Measurements from ENCODE around the gene ANKRD44. TPM values are rescaled to one million over a fixed set of nuclear protein-coding genes. Genes with fewer than 3 reads are reported as not detected.

ANKRD44 gene
- total RNA-seq, 1 experiment from 2014 or later = 7.1 TPM

DNA sequence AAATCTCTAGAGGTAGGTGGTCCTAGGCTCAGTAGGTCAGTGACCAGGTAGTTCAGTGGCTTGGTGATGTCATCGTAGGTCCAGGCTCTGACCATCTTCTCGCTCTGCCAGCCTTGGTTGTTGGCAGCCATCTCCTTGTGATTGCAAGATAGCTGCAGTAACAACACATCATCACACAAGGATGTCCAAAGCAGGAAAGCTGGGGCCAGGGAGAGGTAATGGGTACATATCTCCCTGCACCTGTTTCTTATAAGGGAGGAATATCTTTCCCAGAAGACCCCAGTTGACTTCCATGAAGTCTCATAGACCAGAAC is 60.5 kb downstream of the ANKRD44 start:
- H3K4me3 Mint-ChIP-seq (ENCODE audit: low read depth, unreplicated experiment) = no peak overlapping the region
- H3K4me1 Mint-ChIP-seq (ENCODE audit: low read depth, unreplicated experiment) = no peaks in the 10 kb centered on the region
- H3K27ac Mint-ChIP-seq (ENCODE audit: unreplicated experiment) = no peak overlapping the region
- H3K9me3 Mint-ChIP-seq (ENCODE audit: low read depth, unreplicated experiment) = no peaks in the 10 kb centered on the region
- BruUV-seq (replicated peaks) = no TSS peak
- intact Hi-C loops (cut with micrococcal nuclease; ENCODE audit: unreplicated experiment) = no loop called here
- DNase-seq = no peak
- no peaks in the 10 kb centered on the region for H3K27me3 Mint-ChIP-seq (ENCODE audit: unreplicated experiment)
- no peaks in the 10 kb centered on the region for H3K36me3 Mint-ChIP-seq (ENCODE audit: insufficient read depth, unreplicated experiment)
- CTCF ChIA-PET = no interaction called here
- TF ChIP-seq, protein P1, sequence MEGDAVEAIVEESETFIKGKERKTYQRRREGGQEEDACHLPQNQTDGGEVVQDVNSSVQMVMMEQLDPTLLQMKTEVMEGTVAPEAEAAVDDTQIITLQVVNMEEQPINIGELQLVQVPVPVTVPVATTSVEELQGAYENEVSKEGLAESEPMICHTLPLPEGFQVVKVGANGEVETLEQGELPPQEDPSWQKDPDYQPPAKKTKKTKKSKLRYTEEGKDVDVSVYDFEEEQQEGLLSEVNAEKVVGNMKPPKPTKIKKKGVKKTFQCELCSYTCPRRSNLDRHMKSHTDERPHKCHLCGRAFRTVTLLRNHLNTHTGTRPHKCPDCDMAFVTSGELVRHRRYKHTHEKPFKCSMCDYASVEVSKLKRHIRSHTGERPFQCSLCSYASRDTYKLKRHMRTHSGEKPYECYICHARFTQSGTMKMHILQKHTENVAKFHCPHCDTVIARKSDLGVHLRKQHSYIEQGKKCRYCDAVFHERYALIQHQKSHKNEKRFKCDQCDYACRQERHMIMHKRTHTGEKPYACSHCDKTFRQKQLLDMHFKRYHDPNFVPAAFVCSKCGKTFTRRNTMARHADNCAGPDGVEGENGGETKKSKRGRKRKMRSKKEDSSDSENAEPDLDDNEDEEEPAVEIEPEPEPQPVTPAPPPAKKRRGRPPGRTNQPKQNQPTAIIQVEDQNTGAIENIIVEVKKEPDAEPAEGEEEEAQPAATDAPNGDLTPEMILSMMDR (IDR thresholded peaks at IDR 0.05; ENCODE audit: unreplicated experiment) = no peak

DNA sequence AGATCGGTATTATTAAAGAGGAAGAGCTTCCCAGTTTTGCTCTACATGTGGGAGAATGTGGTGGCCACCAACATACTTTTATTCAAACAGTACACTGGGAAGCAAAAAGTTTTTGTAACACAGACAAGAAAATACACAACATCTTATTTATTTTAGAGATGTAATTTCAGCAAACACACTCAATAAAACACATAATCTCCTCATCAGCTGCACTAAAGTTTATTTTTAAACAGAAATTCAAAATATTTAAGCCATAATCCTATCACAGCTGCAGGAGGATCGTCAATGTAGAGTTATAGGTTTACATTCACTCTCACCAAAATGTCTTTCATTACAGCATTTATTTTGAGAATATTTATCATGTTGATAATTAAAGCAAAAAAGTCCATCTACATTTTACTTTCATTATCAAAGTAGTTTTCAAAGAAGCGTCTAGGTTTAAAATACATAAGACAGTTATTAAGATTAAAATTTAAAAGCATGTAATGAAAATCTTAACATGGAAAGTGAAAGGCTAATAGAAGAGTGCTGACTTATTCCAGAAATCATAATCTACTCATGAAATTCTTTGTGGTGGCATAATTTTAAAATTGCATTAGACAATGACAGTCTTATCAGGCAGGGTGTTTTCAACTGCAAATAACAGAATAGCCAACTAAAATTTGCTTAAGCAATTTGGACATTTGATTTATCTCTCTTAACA is 61.0 kb downstream of the ANKRD44 start:
- no peaks in the 10 kb centered on the region for H3K4me1 Mint-ChIP-seq (ENCODE audit: low read depth, unreplicated experiment)
- TF ChIP-seq, protein P1 (IDR thresholded peaks at IDR 0.05; ENCODE audit: unreplicated experiment) = no peak
- H3K36me3 Mint-ChIP-seq (ENCODE audit: insufficient read depth, unreplicated experiment) = no peaks in the 10 kb centered on the region
- DNase-seq = no peak
- intact Hi-C loops (cut with micrococcal nuclease; ENCODE audit: unreplicated experiment) = no loop called here
- CTCF ChIA-PET = interaction anchor here (0.5 kb wide), 1 partner anchor 31 kb away, joined by 8 read pairs; no protein-coding TSS in a partner anchor
- H3K4me3 Mint-ChIP-seq (ENCODE audit: low read depth, unreplicated experiment) = no peak overlapping the region
- BruUV-seq (replicated peaks) = no TSS peak
- H3K27ac Mint-ChIP-seq (ENCODE audit: unreplicated experiment) = no peak overlapping the region
- H3K9me3 Mint-ChIP-seq (ENCODE audit: low read depth, unreplicated experiment) = no peaks in the 10 kb centered on the region
- H3K27me3 Mint-ChIP-seq (ENCODE audit: unreplicated experiment) = no peaks in the 10 kb centered on the region

DNA sequence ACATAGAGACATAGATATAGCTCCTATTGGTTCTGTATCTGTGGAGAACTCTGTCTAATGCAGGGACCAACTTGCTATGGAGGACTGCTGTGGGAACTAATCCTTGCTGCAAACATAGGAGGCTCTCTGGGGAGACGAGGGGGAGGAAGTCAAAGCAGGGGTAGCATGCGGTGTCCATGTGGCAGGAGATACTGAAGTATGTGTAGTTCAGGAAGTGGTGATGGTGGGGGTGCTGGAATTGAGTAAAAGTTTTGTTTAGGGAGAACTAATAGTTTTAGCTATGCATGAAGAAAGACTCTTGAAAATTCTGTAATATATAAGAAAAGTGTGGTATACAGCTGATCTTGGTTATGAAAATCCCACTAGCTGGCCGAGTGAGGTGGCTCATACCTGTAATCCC is 62.0 kb downstream of the ANKRD44 start:
- H3K4me1 Mint-ChIP-seq (ENCODE audit: low read depth, unreplicated experiment) = no peaks in the 10 kb centered on the region

DNA sequence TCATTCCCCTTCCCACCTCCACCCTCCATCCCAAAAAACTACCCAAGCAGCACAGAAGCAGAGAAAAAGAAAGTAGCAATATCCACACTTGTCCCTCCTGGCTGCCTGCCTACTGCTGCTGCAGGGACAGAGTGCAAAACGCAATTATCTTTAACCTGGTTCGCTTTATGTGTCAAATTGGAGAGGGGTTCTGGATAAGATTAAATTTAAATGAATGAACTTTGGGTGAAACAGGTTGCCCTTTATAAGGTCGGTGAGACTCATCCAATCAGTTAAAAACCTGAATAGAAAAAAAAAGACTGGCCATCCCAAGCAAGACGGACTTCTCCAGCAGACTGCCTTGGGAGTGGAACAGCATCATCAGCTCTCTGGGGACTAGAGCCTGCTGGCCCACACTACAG is 62.6 kb downstream of the ANKRD44 start:
- Mint-ChIP-seq H3K4me3 (ENCODE audit: low read depth, unreplicated experiment) (no peak overlapping the region), H3K27ac (ENCODE audit: unreplicated experiment) (no peak overlapping the region), H3K36me3 (ENCODE audit: insufficient read depth, unreplicated experiment) (no peaks in the 10 kb centered on the region), H3K4me1 (ENCODE audit: low read depth, unreplicated experiment) (no peaks in the 10 kb centered on the region), H3K27me3 (ENCODE audit: unreplicated experiment) (no peaks in the 10 kb centered on the region), H3K9me3 (ENCODE audit: low read depth, unreplicated experiment) (no peaks in the 10 kb centered on the region)
- no peak for DNase-seq
- no TSS peak for BruUV-seq (replicated peaks)
- TF ChIP-seq, protein P1 (IDR thresholded peaks at IDR 0.05; ENCODE audit: unreplicated experiment) = no peak
- intact Hi-C loops (cut with micrococcal nuclease; ENCODE audit: unreplicated experiment) = no loop called here
- CTCF ChIA-PET = no interaction called here

More for the DNA sequence above, 62.0 kb downstream of the ANKRD44 start:
- no TSS peak for BruUV-seq (replicated peaks)
- CTCF ChIA-PET = interaction anchor here (0.5 kb wide), 2 partner anchors 30 to 904 kb away, joined by 3 to 8 read pairs; no protein-coding TSS in a partner anchor
- no peak for DNase-seq
- Mint-ChIP-seq H3K4me3 (ENCODE audit: low read depth, unreplicated experiment) (no peak overlapping the region), H3K27ac (ENCODE audit: unreplicated experiment) (no peak overlapping the region), H3K9me3 (ENCODE audit: low read depth, unreplicated experiment) (no peaks in the 10 kb centered on the region), H3K36me3 (ENCODE audit: insufficient read depth, unreplicated experiment) (no peaks in the 10 kb centered on the region), H3K27me3 (ENCODE audit: unreplicated experiment) (no peaks in the 10 kb centered on the region)
- intact Hi-C loops (cut with micrococcal nuclease; ENCODE audit: unreplicated experiment) = no loop called here
- TF ChIP-seq, protein P1 (IDR thresholded peaks at IDR 0.05; ENCODE audit: unreplicated experiment) = no peak

Data from Calu3 (cell line).